Keratinocyte (primary cell): ENCODE data around the gene EFHD1.

Experiments
- EZH2 ChIP-seq: IDR thresholded peaks from one replicate; pipeline ENCODE4 v1.6.1; 2012; ENCODE audit warnings: inconsistent platforms, mild to moderate bottlenecking, low read length, moderate library complexity
- TF ChIP-seq, protein P1 (sequence below), 3 experiments: IDR thresholded peaks in 1 of 3; conservative IDR thresholded peaks in 1 of 3; optimal IDR thresholded peaks in 1 of 3; 2 replicates in 2 of 3; 3 replicates in 1 of 3; pipeline versions ENCODE3 to v1.5.1; 2011; ENCODE audit warnings: low read length in 3 of 3, mild to moderate bottlenecking in 3 of 3, moderate library complexity in 2 of 3, control low read depth in 1 of 3, inconsistent platforms in 1 of 3; ENCODE audit not compliant: insufficient read depth in 2 of 3; ENCODE audit errors: extremely low read depth in 1 of 3

- TF ChIP-seq, protein P1, sequence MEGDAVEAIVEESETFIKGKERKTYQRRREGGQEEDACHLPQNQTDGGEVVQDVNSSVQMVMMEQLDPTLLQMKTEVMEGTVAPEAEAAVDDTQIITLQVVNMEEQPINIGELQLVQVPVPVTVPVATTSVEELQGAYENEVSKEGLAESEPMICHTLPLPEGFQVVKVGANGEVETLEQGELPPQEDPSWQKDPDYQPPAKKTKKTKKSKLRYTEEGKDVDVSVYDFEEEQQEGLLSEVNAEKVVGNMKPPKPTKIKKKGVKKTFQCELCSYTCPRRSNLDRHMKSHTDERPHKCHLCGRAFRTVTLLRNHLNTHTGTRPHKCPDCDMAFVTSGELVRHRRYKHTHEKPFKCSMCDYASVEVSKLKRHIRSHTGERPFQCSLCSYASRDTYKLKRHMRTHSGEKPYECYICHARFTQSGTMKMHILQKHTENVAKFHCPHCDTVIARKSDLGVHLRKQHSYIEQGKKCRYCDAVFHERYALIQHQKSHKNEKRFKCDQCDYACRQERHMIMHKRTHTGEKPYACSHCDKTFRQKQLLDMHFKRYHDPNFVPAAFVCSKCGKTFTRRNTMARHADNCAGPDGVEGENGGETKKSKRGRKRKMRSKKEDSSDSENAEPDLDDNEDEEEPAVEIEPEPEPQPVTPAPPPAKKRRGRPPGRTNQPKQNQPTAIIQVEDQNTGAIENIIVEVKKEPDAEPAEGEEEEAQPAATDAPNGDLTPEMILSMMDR (optimal IDR thresholded peaks at IDR 0.05 in 1 of 3, IDR thresholded peaks at IDR 0.05 in 1 of 3, conservative IDR thresholded peaks at IDR 0.05 in 1 of 3; ENCODE audit: extremely low read depth in 1 of 3, insufficient read depth in 2 of 3, low read length in 3 of 3): no peak
- TF ChIP-seq EZH2: no peak
Observed at GRCh38 chr2:232641153-232641848, 7.9 kb downstream of the EFHD1 start.
